GM04503 (cell line): ENCODE data around the gene ATP8B3.

Source experiments
- DNase-seq: peaks from one replicate; pipeline ENCODE4 v3.0.0-alpha.2; 2012; ENCODE audit warnings: low read depth

The ATP8B3 gene

GRCh38 chr19:1811942-1812425, at the start of gene ATP8B3:
Gene ATP8B3, minus strand, starts transcription at chr19:1812276. Its CDS starts 540 bp downstream, at chr19:1811736.
- no peak for DNase-seq

GRCh38 chr19:1861599-1862031, 49.5 kb upstream of the ATP8B3 start:
- no peak for DNase-seq

- DNase-seq: no peak
These were observed 48.9 kb upstream of the ATP8B3 start for GRCh38 chr19:1860821-1861598.

GRCh38 chr19:1860042-1860775, 48.1 kb upstream of the ATP8B3 start:
- no peak for DNase-seq

- DNase-seq: no peak
These were observed 47.3 kb upstream of the ATP8B3 start for GRCh38 chr19:1859331-1859781.

- DNase-seq: no peak
These were observed 46.5 kb upstream of the ATP8B3 start for GRCh38 chr19:1858412-1859081.

GRCh38 chr19:1857648-1858326, 45.7 kb upstream of the ATP8B3 start:
- no peak for DNase-seq

GRCh38 chr19:1856698-1857603, 44.9 kb upstream of the ATP8B3 start:
- no peak for DNase-seq

GRCh38 chr19:1856345-1856697, 44.2 kb upstream of the ATP8B3 start:
- no peak for DNase-seq

GRCh38 chr19:1855828-1856255, 43.8 kb upstream of the ATP8B3 start:
- no peak for DNase-seq

- no peak for DNase-seq
These were observed 43.2 kb upstream of the ATP8B3 start for GRCh38 chr19:1855040-1855827.

- no peak for DNase-seq
These were observed 42.5 kb upstream of the ATP8B3 start for GRCh38 chr19:1854542-1855039.

- DNase-seq: no peak
These were observed 42.0 kb upstream of the ATP8B3 start for GRCh38 chr19:1854039-1854541.

GRCh38 chr19:1853295-1854038, 41.4 kb upstream of the ATP8B3 start:
- DNase-seq: no peak

- DNase-seq: no peak
These were observed 40.6 kb upstream of the ATP8B3 start for GRCh38 chr19:1852581-1853128.

GRCh38 chr19:1851654-1852580, 39.8 kb upstream of the ATP8B3 start:
- DNase-seq: no peak

- no peak for DNase-seq
These were observed 39.0 kb upstream of the ATP8B3 start for GRCh38 chr19:1850809-1851653.
